Thoracic aorta (tissue), 2 donors: ENCODE results near the gene IVD. TPM values are rescaled to one million over a fixed set of nuclear protein-coding genes. Genes with fewer than 3 reads are reported as not detected.

Experiments used
- ATAC-seq: fragments of 150-250 bp; one replicate; pipeline ENCODE4 v1.8.0; 2017; ENCODE audit warnings: low read depth; ENCODE audit not compliant: insufficient number of reproducible peaks, low FRiP score
- DNase-seq: peaks from one replicate; pipeline ENCODE4 v3.0.0-alpha.2; 2020; ENCODE audit warnings: low spot score
- H3K27ac ChIP-seq, 2 donors: fragments of 200-600 bp; sonication (generic); 1 replicate in 1 of 2; 2 replicates in 1 of 2; pipeline ENCODE4 v1.5.1; 2016; ENCODE audit warnings: mild to moderate bottlenecking in 2 of 2, moderate library complexity in 2 of 2
- H3K27me3 ChIP-seq: fragments of 200-600 bp; sonication (generic); replicated peaks from 2 replicates; pipeline ENCODE4 v1.6.0; 2016; ENCODE audit warnings: mild to moderate bottlenecking; ENCODE audit not compliant: insufficient read depth
- H3K36me3 ChIP-seq: fragments of 200-600 bp; sonication (generic); one replicate; pipeline ENCODE4 v1.5.1; 2016
- H3K4me1 ChIP-seq, 2 donors: fragments of 200-600 bp; sonication (generic); 1 replicate in 1 of 2; 2 replicates in 1 of 2; pipeline versions ENCODE4 v1.5.1 to v1.6.0; 2016; ENCODE audit warnings: low read depth in 2 of 2, mild to moderate bottlenecking in 1 of 2; ENCODE audit not compliant: control insufficient read depth in 1 of 2
- H3K4me3 ChIP-seq: fragments of 200-600 bp; sonication (generic); 2 replicates; pipeline ENCODE4 v1.5.1; 2016; ENCODE audit warnings: mild to moderate bottlenecking
- H3K9me3 ChIP-seq: fragments of 200-600 bp; sonication (generic); 2 replicates; pipeline ENCODE4 v1.5.1; 2016
- CTCF ChIP-seq: fragments of 200-600 bp; sonication (generic); IDR thresholded peaks from one replicate; pipeline ENCODE4 v1.5.1; 2019; ENCODE audit warnings: antibody characterized with exemption
- total RNA-seq, 2 donors: library from RNA; depleted of rRNA; stranded (reverse); fragments of >200 nt; gene quantifications; one replicate each; pipeline versions ENCODE4 v1.1.0 to v1.2.3, GENCODE V29; 2016

IVD gene
- total RNA-seq, 2 donors from 2014 or later, result 43.6 to 61.8 TPM

- DNase-seq (no peak), ATAC-seq (no peak)
- no peak for TF ChIP-seq CTCF
Measured at GRCh38 chr15:40377606-40378005, 28.0 kb upstream of the IVD start.

GRCh38 chr15:40379374-40379773 is 26.2 kb upstream of the IVD start:
- Histone ChIP-seq H3K4me3 (no peak overlapping the region), H3K36me3 (no peaks in the 10 kb centered on the region), H3K4me1 (peaks cover 10 to 19% of the 10 kb centered on the region in 2 donors), H3K27ac (no peak overlapping the region), H3K9me3 (no peaks in the 10 kb centered on the region), H3K27me3 (no peaks in the 10 kb centered on the region)
- no peak for ATAC-seq
- DNase-seq, result no peak
- TF ChIP-seq CTCF, result no peak

More at GRCh38 chr15:40377606-40378005, 28.0 kb upstream of the IVD start:
- H3K4me1 ChIP-seq, result peaks cover 6 to 8% of the 10 kb centered on the region in 2 donors
- no peak overlapping the region for H3K4me3 ChIP-seq
- no peaks in the 10 kb centered on the region for H3K9me3 ChIP-seq
- no peak overlapping the region for H3K27ac ChIP-seq
- H3K36me3 ChIP-seq, result no peaks in the 10 kb centered on the region
- H3K27me3 ChIP-seq, result no peaks in the 10 kb centered on the region

- Histone ChIP-seq H3K27ac (peak overlapping the region in 1 of 2 donors; percentile 31), H3K4me1 (peaks cover 10 to 19% of the 10 kb centered on the region in 2 donors)
- ATAC-seq, result peak; percentile 42
Measured at GRCh38 chr15:40379853-40380252, 25.7 kb upstream of the IVD start.

GRCh38 chr15:40380636-40381035 is 25.0 kb upstream of the IVD start:
- Histone ChIP-seq H3K27me3 (no peaks in the 10 kb centered on the region), H3K27ac (peak overlapping the region in 1 of 2 donors; percentile 31), H3K9me3 (no peaks in the 10 kb centered on the region), H3K4me1 (peaks cover 10 to 19% of the 10 kb centered on the region in 2 donors), H3K4me3 (no peak overlapping the region), H3K36me3 (no peaks in the 10 kb centered on the region)
- TF ChIP-seq CTCF, result no peak
- DNase-seq (no peak), ATAC-seq (no peak)

More at GRCh38 chr15:40379853-40380252, 25.7 kb upstream of the IVD start:
- Histone ChIP-seq H3K27me3 (no peaks in the 10 kb centered on the region), H3K4me3 (no peak overlapping the region), H3K9me3 (no peaks in the 10 kb centered on the region), H3K36me3 (no peaks in the 10 kb centered on the region)
- TF ChIP-seq CTCF, result no peak
- peak; percentile 54 for DNase-seq

- Histone ChIP-seq H3K36me3 (no peaks in the 10 kb centered on the region), H3K4me1 (peaks cover 10 to 19% of the 10 kb centered on the region in 2 donors), H3K4me3 (peak overlapping the region; percentile 91), H3K27me3 (no peaks in the 10 kb centered on the region), H3K9me3 (no peaks in the 10 kb centered on the region), H3K27ac (no peak overlapping the region)
- DNase-seq (no peak), ATAC-seq (no peak)
- no peak for TF ChIP-seq CTCF
Measured at GRCh38 chr15:40381818-40382529, 23.6 kb upstream of the IVD start.
